K562 (cell line): ENCODE data around the gene RAB3GAP2. TPM values are rescaled to one million over a fixed set of nuclear protein-coding genes. Genes with fewer than 3 reads are reported as not detected.

Source experiments
- ATF1 ChIP-seq, 2 experiments: fragments of 450-650 bp in 1 of 2; IDR thresholded peaks; 2 replicates each; pipeline ENCODE4 v1.6.1; 2016; ENCODE audit warnings: missing compliant biosample characterization in 1 of 2, missing genetic modification characterization in 1 of 2
- CEBPB ChIP-seq: fragments of 450-650 bp; IDR thresholded peaks from 2 replicates; pipeline ENCODE4 v1.6.1; 2016; ENCODE audit warnings: missing genetic modification characterization, missing compliant biosample characterization
- CHD2 ChIP-seq: IDR thresholded peaks from 2 replicates; pipeline ENCODE4 v1.6.1; 2011; ENCODE audit warnings: low read depth, low read length
- CREB3 ChIP-seq: fragments of 450-650 bp; conservative IDR thresholded peaks from 2 replicates; pipeline ENCODE4 v1.6.1; 2016; ENCODE audit warnings: missing genetic modification characterization, low read depth, mild to moderate bottlenecking, missing compliant biosample characterization, moderate library complexity
- EHMT2 ChIP-seq: fragments of 450-650 bp; IDR thresholded peaks from 2 replicates; pipeline ENCODE4 v1.6.1; 2018; ENCODE audit warnings: antibody characterized with exemption
- FOS ChIP-seq: IDR thresholded peaks from 3 replicates; pipeline ENCODE4 v1.6.1; 2011; ENCODE audit not compliant: insufficient read length; ENCODE audit errors: extremely low read depth
- GTF2E2 ChIP-seq: fragments of 200-800 bp; sonication (Bioruptor generic); IDR thresholded peaks from 2 replicates; pipeline ENCODE4 v1.6.1; 2016; ENCODE audit warnings: missing genetic modification characterization, missing compliant biosample characterization
- MBD2 ChIP-seq: sonication (generic); IDR thresholded peaks from 2 replicates; pipeline ENCODE4 v1.6.1; 2016; ENCODE audit warnings: low read depth, borderline replicate concordance
- NFE2 ChIP-seq: IDR thresholded peaks from 2 replicates; pipeline ENCODE4 v1.6.1; 2014; ENCODE audit warnings: antibody characterized with exemption, low read depth
- NFYB ChIP-seq: IDR thresholded peaks from 2 replicates; pipeline ENCODE4 v1.6.1; 2011; ENCODE audit warnings: mild to moderate bottlenecking, moderate library complexity; ENCODE audit not compliant: insufficient read length; ENCODE audit errors: extremely low read depth
- PBX2 ChIP-seq, 2 experiments: IDR thresholded peaks in 1 of 2; conservative IDR thresholded peaks in 1 of 2; 2 replicates each; pipeline ENCODE4 v1.6.1; 2016; ENCODE audit warnings: low read depth in 2 of 2, mild to moderate bottlenecking in 1 of 2, missing compliant biosample characterization in 1 of 2, missing genetic modification characterization in 1 of 2, moderate library complexity in 1 of 2
- PCBP2 ChIP-seq: fragments of 200-400 bp; formaldehyde crosslinking; IDR thresholded peaks from 2 replicates; pipeline ENCODE4 v1.6.1; 2018; ENCODE audit warnings: low read length, low read depth, mild to moderate bottlenecking, moderate library complexity; ENCODE audit not compliant: poor library complexity, severe bottlenecking
- SOX6 ChIP-seq: fragments of 450-650 bp; IDR thresholded peaks from 2 replicates; pipeline ENCODE4 v1.6.1; 2014; ENCODE audit warnings: mild to moderate bottlenecking
- SP1 ChIP-seq: sonication (generic); formaldehyde crosslinking; IDR thresholded peaks from 2 replicates; pipeline ENCODE4 v1.8.1; 2022; ENCODE audit warnings: mild to moderate bottlenecking, missing genetic modification reagents
- TEAD4 ChIP-seq, 2 experiments: sonication (generic) in 1 of 2; formaldehyde crosslinking in 1 of 2; IDR thresholded peaks; 2 replicates each; pipeline versions ENCODE4 v1.6.1 to v1.8.0; 2012 to 2022; ENCODE audit warnings: borderline replicate concordance in 1 of 2, inconsistent platforms in 1 of 2, low read length in 1 of 2, mild to moderate bottlenecking in 1 of 2, missing genetic modification reagents in 1 of 2
- ZFPM2 ChIP-seq: fragments of 250-450 bp; sonication (Bioruptor Pico); IDR thresholded peaks from 2 replicates; pipeline ENCODE4 v1.5.1; 2022; ENCODE audit warnings: mild to moderate bottlenecking
- ZMIZ1 ChIP-seq, 2 experiments: fragments of 150-350 bp in 1 of 2; IDR thresholded peaks; 2 replicates each; pipeline ENCODE4 v1.6.1; 2012 to 2016; ENCODE audit warnings: low read depth in 2 of 2, low read length in 2 of 2, mild to moderate bottlenecking in 1 of 2, moderate library complexity in 1 of 2
- ZNF740 ChIP-seq, 3 experiments: fragments of 200-800 bp in 1 of 3; sonication (Bioruptor generic) in 1 of 3; sonication (generic) in 1 of 3; formaldehyde crosslinking in 1 of 3; IDR thresholded peaks; 2 replicates each; pipeline versions ENCODE4 v1.6.1 to v1.8.0; 2016 to 2022; ENCODE audit warnings: mild to moderate bottlenecking in 2 of 3, missing compliant biosample characterization in 2 of 3, missing genetic modification characterization in 2 of 3, missing genetic modification reagents in 1 of 3
- polyA plus RNA-seq, 8 experiments: library from polyadenylated mRNA; depleted of rRNA in 4 of 8; stranded (reverse) in 5 of 8; unstranded in 3 of 8; fragments of >200 nt; fragmentation: Nextera tagmentation in 2 of 8; fragmentation: Illumina TruSeq in 1 of 8; extraction: Ambion mirVana in 2 of 8; extraction: Trizol in 1 of 8; gene quantifications; 2 replicates each; pipeline versions ENCODE4 v1.2.1 to v1.2.3, GENCODE V29; 2011 to 2014; ENCODE audit warnings: inconsistent platforms in 1 of 8, missing spikeins in 1 of 8
- total RNA-seq, 7 experiments: library from RNA; depleted of rRNA in 6 of 7; stranded (reverse); fragments of >200 nt in 6 of 7; fragmentation: Illumina TruSeq in 2 of 7; extraction: Trizol in 2 of 7; gene quantifications; 2 replicates each; pipeline versions ENCODE4 v1.2.1 to v1.2.3, GENCODE V29; 2011 to 2021; ENCODE audit warnings: low replicate concordance in 1 of 7

RAB3GAP2 gene
- total and polyA plus RNA-seq, 9 of the 15 experiments (the other 6 are each of a cell fraction or from before 2014, with no cell fraction given) = 14.1 to 69.1 (median 32.2) TPM

- TF ChIP-seq ZMIZ1 (IDR thresholded peaks at IDR 0.05; ENCODE audit: low read depth in 2 of 2, low read length in 2 of 2) = peak in 1 of 2 experiments; percentile 78; a peak in 1 of 4 replicates
- TF ChIP-seq CREB3 (tag) = no peak
- 0 out of 2 replicates have a peak, but pooled peaks have one; percentile 44 for TF ChIP-seq GTF2E2 (tag)
- peak; percentile 53; the same call in 1 of the 2 replicates for TF ChIP-seq SP1 (CRISPR knock-in tag)
- no peak; the same call in 1 of the 2 replicates for TF ChIP-seq MBD2
- no peak for TF ChIP-seq CHD2
- TF ChIP-seq NFYB = no peak
- TF ChIP-seq FOS = no peak
- no peak for TF ChIP-seq ZFPM2
- peak; percentile 94 for TF ChIP-seq SOX6
- peak; percentile 64 for TF ChIP-seq CEBPB
- TF ChIP-seq PCBP2 = no peak
- TF ChIP-seq TEAD4 (IDR thresholded peaks at IDR 0.05; ENCODE audit: low read length) = peak; percentile 96
- TF ChIP-seq TEAD4 (CRISPR knock-in tag; IDR thresholded peaks at IDR 0.05; ENCODE audit: borderline replicate concordance) = no peak
- no peak for TF ChIP-seq EHMT2
- no peak for TF ChIP-seq ATF1 (CRISPR knock-in tag; IDR thresholded peaks at IDR 0.05)
- peak; percentile 94 for TF ChIP-seq ATF1 (tag; IDR thresholded peaks at IDR 0.05)
- no peak for TF ChIP-seq ZNF740 (CRISPR knock-in tag; IDR thresholded peaks at IDR 0.05)
- no peak for TF ChIP-seq ZNF740 (tag; IDR thresholded peaks at IDR 0.05)
- TF ChIP-seq PBX2 (CRISPR knock-in tag; IDR thresholded peaks at IDR 0.05; ENCODE audit: low read depth) = no peak
- peak; percentile 96 for TF ChIP-seq PBX2 (tag; conservative IDR thresholded peaks at IDR 0.05; ENCODE audit: low read depth)
- TF ChIP-seq NFE2 = peak; percentile 3; the same call in 1 of the 2 replicates
These were observed 153.2 kb downstream of the RAB3GAP2 start (continued) for GRCh38 chr1:220119043-220119512.
